ENCODE results near the gene SPPL2B.

The SPPL2B gene

DNA sequence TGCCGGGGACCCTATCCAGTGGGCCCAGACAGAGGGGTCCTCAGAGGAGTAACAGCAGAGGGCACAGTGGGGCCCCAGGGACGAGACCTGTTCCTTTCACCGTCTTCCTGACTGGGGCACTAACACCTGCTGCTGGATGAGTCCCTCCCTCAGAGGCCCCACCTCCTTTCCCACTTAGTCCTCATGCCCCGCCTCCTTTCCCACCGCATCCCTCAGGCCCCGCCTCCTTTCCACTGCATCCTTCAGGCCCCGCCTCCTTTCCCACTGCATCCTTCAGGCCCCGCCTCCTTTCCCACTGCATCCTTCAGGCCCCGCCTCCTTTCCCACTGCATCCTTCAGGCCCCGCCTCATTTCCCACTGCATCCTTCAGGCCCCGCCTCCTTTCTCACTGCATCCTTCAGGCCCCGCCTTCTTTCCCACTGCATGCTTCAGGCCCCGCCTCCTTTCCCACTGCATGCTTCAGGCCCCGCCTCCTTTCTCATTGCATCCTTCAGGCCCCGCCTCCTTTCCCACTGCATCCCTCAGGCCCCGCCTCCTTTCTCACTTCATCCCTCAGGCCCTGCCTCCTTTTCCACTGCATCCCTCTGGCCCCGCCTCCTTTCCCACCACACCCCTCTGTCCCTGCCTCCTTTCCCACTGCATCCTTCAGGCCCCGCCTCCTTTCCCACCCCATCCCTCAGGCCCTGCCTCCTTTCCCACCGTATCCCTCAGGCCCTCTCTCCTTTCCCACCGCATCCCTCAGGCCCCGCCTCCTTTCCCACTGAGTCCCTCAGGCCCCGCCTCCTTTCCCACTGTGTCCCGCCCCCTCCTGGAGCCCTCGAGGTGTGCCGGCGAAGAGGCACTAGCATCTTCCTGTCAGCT, 6.7 kb downstream of the SPPL2B start:
- Histone ChIP-seq H3K4me3 (ENCODE audit: low read depth in 1 of 2, low read length in 2 of 2) (no peak overlapping the region), H3K9me3 (ENCODE audit: control insufficient read depth in 1 of 2, low read length in 2 of 2) (no peaks in the 10 kb centered on the region), H3K27ac (ENCODE audit: low read length) (no peak overlapping the region), H3K4me1 (ENCODE audit: control insufficient read depth in 1 of 2, insufficient read depth in 2 of 2, low read length in 2 of 2) (peaks cover 3 to 40% of the 10 kb centered on the region in 2 donors), H3K27me3 (ENCODE audit: low read depth, low read length) (no peaks in the 10 kb centered on the region), H3K36me3 (ENCODE audit: control insufficient read depth in 1 of 2, insufficient read depth in 2 of 2, low read length in 2 of 2) (peaks cover 0 to 26% of the 10 kb centered on the region in 2 donors)

DNA sequence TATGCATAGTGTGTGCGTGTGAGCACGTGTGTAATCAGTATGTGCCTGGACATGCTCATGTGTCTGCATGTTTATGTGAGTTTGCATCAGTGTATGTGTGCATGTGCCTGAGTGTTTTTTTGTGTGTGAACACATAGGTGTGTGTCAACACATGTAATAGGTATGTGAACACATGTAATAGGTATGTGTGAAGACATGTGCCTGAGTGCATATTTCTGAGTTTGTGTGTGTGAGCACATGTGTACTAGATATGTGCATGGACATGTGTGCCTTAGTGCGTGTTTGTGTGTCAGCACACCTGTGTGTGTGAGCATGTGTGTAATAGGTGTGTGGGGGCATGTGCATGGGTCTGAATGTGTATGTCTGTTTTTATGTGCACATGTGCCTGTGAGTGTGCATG, 7.4 kb downstream of the SPPL2B start:
- Histone ChIP-seq H3K9me3 (ENCODE audit: control insufficient read depth in 1 of 2, low read length in 2 of 2) (no peaks in the 10 kb centered on the region), H3K27me3 (ENCODE audit: low read depth, low read length) (no peaks in the 10 kb centered on the region), H3K4me3 (ENCODE audit: low read depth in 1 of 2, low read length in 2 of 2) (no peak overlapping the region), H3K27ac (ENCODE audit: low read length) (no peak overlapping the region), H3K36me3 (ENCODE audit: control insufficient read depth in 1 of 2, insufficient read depth in 2 of 2, low read length in 2 of 2) (peaks cover 0 to 30% of the 10 kb centered on the region in 2 donors), H3K4me1 (ENCODE audit: control insufficient read depth in 1 of 2, insufficient read depth in 2 of 2, low read length in 2 of 2) (peaks cover 3 to 34% of the 10 kb centered on the region in 2 donors)

DNA sequence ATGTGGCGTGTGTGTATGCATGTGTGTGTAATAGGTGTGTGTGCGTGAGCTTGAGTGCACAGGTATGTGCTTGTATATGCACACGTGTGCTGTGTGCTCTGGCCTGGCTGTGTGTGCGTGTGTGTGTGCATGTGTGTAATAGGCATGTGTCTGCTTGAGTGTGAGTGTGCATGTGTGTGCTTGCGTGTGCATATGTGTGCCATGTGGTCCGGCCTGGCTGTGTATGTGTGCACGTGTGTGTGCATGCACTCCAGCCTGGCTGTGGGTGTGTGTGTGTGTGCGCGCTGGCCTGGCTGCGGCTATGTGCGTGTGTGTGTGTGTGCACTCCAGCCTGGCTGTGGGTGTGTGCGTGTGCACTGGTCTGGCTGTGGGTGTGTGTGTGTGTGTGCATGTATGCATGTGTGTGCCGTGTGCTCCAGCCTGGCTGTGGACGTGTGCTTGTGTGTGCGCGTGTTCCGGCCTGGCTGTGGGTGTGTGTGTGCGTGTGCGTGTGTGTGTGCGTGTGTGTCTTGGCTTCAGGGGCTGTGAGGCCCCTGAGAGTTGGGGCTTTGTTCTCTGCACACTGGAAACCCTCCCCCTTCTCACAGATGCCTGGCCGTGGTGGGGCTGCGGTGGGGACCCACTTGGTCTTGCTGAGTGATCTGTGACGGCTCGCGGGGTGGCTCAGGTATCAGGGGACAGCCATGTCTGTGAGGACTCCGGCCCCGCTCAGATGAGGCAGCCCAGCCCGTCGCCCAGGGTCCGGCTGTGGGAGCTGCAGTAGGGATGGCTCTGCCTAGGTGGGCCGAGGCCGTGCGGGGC, 8.2 kb downstream of the SPPL2B start:
- Histone ChIP-seq H3K4me1 (ENCODE audit: control insufficient read depth in 1 of 2, insufficient read depth in 2 of 2, low read length in 2 of 2) (peaks cover 3 to 25% of the 10 kb centered on the region in 2 donors), H3K36me3 (ENCODE audit: control insufficient read depth in 1 of 2, insufficient read depth in 2 of 2, low read length in 2 of 2) (peaks cover 0 to 39% of the 10 kb centered on the region in 2 donors), H3K27me3 (ENCODE audit: low read depth, low read length) (no peaks in the 10 kb centered on the region), H3K9me3 (ENCODE audit: control insufficient read depth in 1 of 2, low read length in 2 of 2) (no peaks in the 10 kb centered on the region), H3K4me3 (ENCODE audit: low read depth in 1 of 2, low read length in 2 of 2) (no peak overlapping the region), H3K27ac (ENCODE audit: low read length) (no peak overlapping the region)

DNA sequence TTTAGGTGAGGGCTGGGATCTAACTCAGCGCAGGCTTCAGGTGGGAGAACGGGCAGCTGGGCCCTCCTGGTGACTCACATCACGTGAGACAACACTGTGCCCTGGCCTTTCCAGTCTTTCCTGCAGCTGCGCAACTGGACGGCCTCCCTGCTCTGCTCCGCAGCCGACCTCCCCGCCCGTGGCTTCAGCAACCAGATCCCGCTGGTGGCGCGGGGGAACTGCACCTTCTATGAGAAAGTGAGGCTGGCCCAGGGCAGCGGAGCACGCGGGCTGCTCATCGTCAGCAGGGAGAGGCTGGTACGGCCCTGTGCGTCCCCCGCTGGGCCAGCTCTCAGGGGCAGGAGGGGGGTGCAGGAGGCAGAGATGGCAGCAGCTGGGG, 8.8 kb downstream of the SPPL2B start:
- no peaks in the 10 kb centered on the region for H3K27me3 ChIP-seq (ENCODE audit: low read depth, low read length)
- H3K4me3 ChIP-seq (ENCODE audit: low read depth in 1 of 2, low read length in 2 of 2), result no peak overlapping the region
- peaks cover 0 to 39% of the 10 kb centered on the region in 2 donors for H3K36me3 ChIP-seq (ENCODE audit: control insufficient read depth in 1 of 2, insufficient read depth in 2 of 2, low read length in 2 of 2)

DNA sequence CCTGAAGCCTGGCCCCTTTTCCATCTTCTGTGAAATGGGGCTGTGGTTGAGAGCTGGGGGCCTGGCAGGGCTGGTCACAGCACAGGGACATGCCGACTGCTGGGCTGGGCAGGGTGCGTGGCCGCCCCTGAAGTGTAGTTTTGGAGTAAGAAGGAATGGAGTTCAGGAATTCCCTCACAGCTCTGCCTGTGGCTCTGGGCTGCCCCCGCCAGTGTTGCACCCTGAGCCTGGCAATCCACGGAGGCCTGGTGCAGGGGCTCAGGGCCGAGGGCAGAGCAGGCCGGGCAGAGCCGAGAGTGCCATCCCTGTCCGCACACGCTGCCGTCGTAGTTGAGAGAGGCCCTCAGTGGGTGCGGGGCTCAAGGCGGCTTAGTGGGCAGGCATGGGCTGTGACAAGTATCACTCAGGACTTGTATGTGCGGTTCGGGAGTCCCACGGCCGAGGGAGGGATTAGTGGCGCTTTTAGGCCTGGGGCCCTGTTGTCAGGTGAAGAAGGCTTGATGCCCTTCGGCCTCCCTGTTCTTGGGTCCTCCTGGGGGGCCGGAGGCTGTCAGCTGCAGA, 9.7 kb downstream of the SPPL2B start:
- Histone ChIP-seq H3K36me3 (ENCODE audit: control insufficient read depth in 1 of 2, insufficient read depth in 2 of 2, low read length in 2 of 2) (peaks cover 0 to 43% of the 10 kb centered on the region in 2 donors), H3K9me3 (ENCODE audit: control insufficient read depth in 1 of 2, low read length in 2 of 2) (no peaks in the 10 kb centered on the region), H3K27me3 (ENCODE audit: low read depth, low read length) (no peaks in the 10 kb centered on the region), H3K4me1 (ENCODE audit: control insufficient read depth in 1 of 2, insufficient read depth in 2 of 2, low read length in 2 of 2) (peaks cover 3 to 11% of the 10 kb centered on the region in 2 donors), H3K27ac (ENCODE audit: low read length) (no peak overlapping the region), H3K4me3 (ENCODE audit: low read depth in 1 of 2, low read length in 2 of 2) (no peak overlapping the region)

More for the DNA sequence above, 8.8 kb downstream of the SPPL2B start:
- no peak overlapping the region for H3K27ac ChIP-seq (ENCODE audit: low read length)
- peaks cover 3 to 19% of the 10 kb centered on the region in 2 donors for H3K4me1 ChIP-seq (ENCODE audit: control insufficient read depth in 1 of 2, insufficient read depth in 2 of 2, low read length in 2 of 2)
- H3K9me3 ChIP-seq (ENCODE audit: control insufficient read depth in 1 of 2, low read length in 2 of 2), result no peaks in the 10 kb centered on the region

DNA sequence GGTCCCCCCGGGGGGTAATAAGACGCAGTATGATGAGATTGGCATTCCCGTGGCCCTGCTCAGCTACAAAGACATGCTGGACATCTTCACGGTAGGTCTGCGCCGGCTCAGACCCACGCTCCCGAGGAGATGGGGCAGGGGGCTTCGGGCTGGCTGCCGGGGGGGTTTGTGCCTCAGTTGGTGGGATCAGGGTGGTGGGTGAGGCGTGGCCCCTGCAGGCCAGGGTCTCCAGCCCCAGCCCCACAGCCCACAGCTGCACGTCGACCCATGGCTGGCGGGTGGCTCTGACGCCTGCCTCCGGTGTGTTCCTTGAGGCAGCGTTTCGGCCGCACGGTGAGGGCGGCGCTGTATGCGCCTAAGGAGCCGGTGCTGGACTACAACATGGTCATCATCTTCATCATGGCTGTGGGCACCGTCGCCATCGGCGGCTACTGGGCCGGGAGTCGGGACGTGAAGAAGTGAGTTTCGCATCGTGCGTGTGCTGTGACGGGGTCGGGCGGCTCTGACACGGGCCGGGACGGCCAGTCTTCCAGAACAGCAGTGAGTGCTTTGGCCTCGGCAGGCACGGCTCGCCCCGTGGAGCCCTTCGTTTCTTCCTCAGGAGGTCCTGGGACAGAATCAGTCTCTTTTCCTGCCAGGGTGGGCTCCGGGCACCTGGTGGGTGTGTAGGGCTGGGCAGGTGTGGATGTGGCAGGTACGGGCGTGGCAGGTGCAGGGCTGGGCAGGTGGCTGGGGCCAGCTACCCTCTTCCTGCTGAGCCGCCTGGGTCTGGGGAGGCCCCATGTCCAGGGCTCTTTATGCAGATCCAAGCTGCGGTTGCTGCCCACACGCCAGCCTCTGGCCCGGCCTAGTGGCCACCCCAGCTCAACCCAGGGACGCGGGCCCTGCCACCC, 10.5 kb downstream of the SPPL2B start:
- Histone ChIP-seq H3K4me3 (ENCODE audit: low read depth in 1 of 2, low read length in 2 of 2) (no peak overlapping the region), H3K36me3 (ENCODE audit: control insufficient read depth in 1 of 2, insufficient read depth in 2 of 2, low read length in 2 of 2) (peaks cover 0 to 46% of the 10 kb centered on the region in 2 donors), H3K4me1 (ENCODE audit: control insufficient read depth in 1 of 2, insufficient read depth in 2 of 2, low read length in 2 of 2) (peaks cover 0 to 4% of the 10 kb centered on the region in 2 donors), H3K9me3 (ENCODE audit: control insufficient read depth in 1 of 2, low read length in 2 of 2) (no peaks in the 10 kb centered on the region), H3K27ac (ENCODE audit: low read length) (no peak overlapping the region), H3K27me3 (ENCODE audit: low read depth, low read length) (no peaks in the 10 kb centered on the region)

DNA sequence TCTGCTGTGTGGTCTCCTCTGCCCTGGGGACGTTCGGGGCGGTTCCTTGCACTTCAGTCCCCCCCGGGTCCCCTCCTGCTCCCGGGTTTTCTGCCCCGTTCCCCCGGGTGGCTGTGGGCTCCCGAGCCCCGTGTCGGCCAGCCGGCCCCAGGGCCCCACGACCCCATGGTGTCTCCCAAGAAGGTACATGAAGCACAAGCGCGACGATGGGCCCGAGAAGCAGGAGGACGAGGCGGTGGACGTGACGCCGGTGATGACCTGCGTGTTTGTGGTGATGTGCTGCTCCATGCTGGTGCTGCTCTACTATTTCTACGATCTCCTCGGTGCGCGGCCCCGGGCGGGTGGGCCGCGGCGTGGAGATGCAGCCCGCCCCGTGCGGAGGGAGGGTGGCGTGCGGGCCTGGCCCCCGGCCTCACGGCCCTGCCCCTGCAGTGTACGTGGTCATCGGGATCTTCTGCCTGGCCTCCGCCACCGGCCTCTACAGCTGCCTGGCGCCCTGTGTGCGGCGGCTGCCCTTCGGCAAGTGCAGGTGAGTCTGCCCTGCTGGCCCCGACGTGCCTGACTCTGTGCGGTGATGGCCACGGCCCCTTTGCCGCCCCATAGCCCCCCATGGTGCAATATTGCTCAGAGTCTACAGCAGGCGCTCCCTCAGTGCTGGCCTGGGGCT, 11.3 kb downstream of the SPPL2B start:
- Histone ChIP-seq H3K36me3 (ENCODE audit: control insufficient read depth in 1 of 2, insufficient read depth in 2 of 2, low read length in 2 of 2) (peaks cover 0 to 48% of the 10 kb centered on the region in 2 donors), H3K9me3 (ENCODE audit: control insufficient read depth in 1 of 2, low read length in 2 of 2) (no peaks in the 10 kb centered on the region), H3K4me1 (ENCODE audit: control insufficient read depth in 1 of 2, insufficient read depth in 2 of 2, low read length in 2 of 2) (no peaks in the 10 kb centered on the region), H3K27ac (ENCODE audit: low read length) (no peak overlapping the region), H3K4me3 (ENCODE audit: low read depth in 1 of 2, low read length in 2 of 2) (no peak overlapping the region), H3K27me3 (ENCODE audit: low read depth, low read length) (no peaks in the 10 kb centered on the region)

DNA sequence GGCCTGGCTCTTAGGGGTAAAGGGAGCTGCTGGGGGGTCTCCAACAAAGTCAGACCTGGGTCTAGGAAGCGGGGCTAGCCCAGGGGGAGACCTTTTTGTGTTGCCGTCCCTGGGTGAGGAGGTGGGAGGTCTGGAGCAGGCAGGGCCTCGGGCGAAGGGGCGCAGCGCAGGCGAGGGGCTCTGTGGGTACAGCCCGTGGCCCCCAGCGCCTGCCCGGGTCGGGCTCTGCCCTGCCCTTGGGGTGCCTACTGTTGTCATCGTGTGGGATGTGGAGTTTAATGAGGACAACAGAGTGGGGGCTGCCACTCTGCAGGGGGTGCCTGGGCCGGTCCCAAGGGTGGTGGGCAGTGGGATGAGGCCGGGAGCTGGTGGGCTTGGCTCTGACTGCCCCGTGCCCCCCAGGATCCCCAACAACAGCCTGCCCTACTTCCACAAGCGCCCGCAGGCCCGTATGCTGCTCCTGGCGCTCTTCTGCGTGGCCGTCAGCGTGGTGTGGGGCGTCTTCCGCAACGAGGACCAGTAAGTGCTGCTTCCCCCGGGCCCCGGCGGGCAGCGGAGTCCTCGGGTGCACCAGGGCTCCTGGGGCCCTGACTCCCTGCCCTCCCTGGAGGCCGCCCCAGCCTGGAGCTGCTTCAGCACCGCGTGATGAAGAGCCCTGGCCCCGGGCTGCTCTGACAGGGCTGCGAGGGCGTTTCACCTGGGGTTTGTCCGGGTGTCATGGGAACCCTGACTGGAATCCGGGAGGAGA, 12.2 kb downstream of the SPPL2B start:
- no peaks in the 10 kb centered on the region for H3K27me3 ChIP-seq (ENCODE audit: low read depth, low read length)
- peaks cover 0 to 54% of the 10 kb centered on the region in 2 donors for H3K36me3 ChIP-seq (ENCODE audit: control insufficient read depth in 1 of 2, insufficient read depth in 2 of 2, low read length in 2 of 2)
- no peak overlapping the region for H3K27ac ChIP-seq (ENCODE audit: low read length)
- H3K9me3 ChIP-seq (ENCODE audit: control insufficient read depth in 1 of 2, low read length in 2 of 2), result no peaks in the 10 kb centered on the region
- H3K4me3 ChIP-seq (ENCODE audit: low read depth in 1 of 2, low read length in 2 of 2), result no peak overlapping the region
- peaks cover 0 to 3% of the 10 kb centered on the region in 2 donors for H3K4me1 ChIP-seq (ENCODE audit: control insufficient read depth in 1 of 2, insufficient read depth in 2 of 2, low read length in 2 of 2)

DNA sequence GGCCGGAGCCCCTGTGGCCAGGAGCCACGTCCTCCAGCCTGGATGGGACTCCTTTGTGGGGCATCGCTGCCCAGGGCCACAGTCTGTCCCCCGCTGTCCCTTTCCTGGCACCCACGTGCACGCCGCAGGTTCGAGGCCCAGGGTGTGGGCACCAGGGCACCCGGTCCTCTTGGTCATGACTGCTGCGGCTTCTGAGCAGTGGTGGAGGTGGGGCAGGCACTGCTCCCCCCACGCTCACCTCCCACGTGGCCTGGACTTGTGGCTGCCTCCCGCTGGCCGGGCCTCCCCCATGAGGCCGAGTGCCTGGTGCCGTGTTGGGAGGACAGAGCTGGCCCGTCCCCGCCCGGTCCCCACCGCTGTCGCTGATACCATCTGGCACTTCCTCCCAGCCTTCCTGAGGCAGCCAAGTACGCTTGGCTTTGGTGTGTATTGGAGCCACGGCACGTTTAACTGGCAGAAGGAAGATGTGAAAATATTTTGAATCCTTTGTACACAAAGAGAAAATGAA, 12.8 kb downstream of the SPPL2B start:
- peaks cover 0 to 6% of the 10 kb centered on the region in 2 donors for H3K4me1 ChIP-seq (ENCODE audit: control insufficient read depth in 1 of 2, insufficient read depth in 2 of 2, low read length in 2 of 2)
- H3K4me3 ChIP-seq (ENCODE audit: low read depth in 1 of 2, low read length in 2 of 2), result no peak overlapping the region
- no peaks in the 10 kb centered on the region for H3K9me3 ChIP-seq (ENCODE audit: control insufficient read depth in 1 of 2, low read length in 2 of 2)
- peaks cover 0 to 54% of the 10 kb centered on the region in 2 donors for H3K36me3 ChIP-seq (ENCODE audit: control insufficient read depth in 1 of 2, insufficient read depth in 2 of 2, low read length in 2 of 2)
- H3K27me3 ChIP-seq (ENCODE audit: low read depth, low read length), result no peaks in the 10 kb centered on the region
- no peak overlapping the region for H3K27ac ChIP-seq (ENCODE audit: low read length)

DNA sequence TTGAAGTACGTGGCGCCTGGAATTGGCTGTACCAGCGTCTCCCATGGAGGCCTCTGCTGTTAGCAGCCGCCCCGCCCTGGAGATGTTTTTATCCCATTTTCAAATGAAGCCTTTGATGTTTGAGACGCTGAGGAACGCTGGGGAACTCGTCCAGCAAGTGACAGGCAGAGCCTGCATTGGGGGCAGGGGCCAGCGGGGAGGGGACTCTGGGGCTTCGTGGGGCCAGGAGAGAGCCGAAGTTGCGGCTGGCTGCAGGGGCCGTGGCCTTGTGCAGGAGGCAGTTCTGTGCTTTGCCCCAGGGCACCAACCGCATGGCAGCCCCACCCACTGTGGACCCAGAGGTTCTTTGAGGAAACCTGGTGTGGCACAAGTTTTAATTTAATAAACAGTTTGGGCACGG, 13.5 kb downstream of the SPPL2B start:
- H3K4me1 ChIP-seq (ENCODE audit: control insufficient read depth in 1 of 2, insufficient read depth in 2 of 2, low read length in 2 of 2), result peaks cover 0 to 6% of the 10 kb centered on the region in 2 donors
- no peak overlapping the region for H3K27ac ChIP-seq (ENCODE audit: low read length)
- no peaks in the 10 kb centered on the region for H3K9me3 ChIP-seq (ENCODE audit: control insufficient read depth in 1 of 2, low read length in 2 of 2)
- no peak overlapping the region for H3K4me3 ChIP-seq (ENCODE audit: low read depth in 1 of 2, low read length in 2 of 2)
- peaks cover 0 to 51% of the 10 kb centered on the region in 2 donors for H3K36me3 ChIP-seq (ENCODE audit: control insufficient read depth in 1 of 2, insufficient read depth in 2 of 2, low read length in 2 of 2)
- H3K27me3 ChIP-seq (ENCODE audit: low read depth, low read length), result no peaks in the 10 kb centered on the region

Data from muscle layer of duodenum (tissue), 2 donors.